MCF 10A (cell line): ENCODE measurements around the gene IMPG2. TPM values are rescaled to one million over a fixed set of nuclear protein-coding genes. Genes with fewer than 3 reads are reported as not detected.

Source experiments
- BruUV-seq: library from RNA; stranded (reverse); fragments of 400-500 nt; replicated peaks from 2 replicates; lab custom pipeline; 2021; lab: Mats Ljungman, UMichigan
- CTCF ChIA-PET: fragments of 300-600 bp; sonication (Branson Sonifier 250); formaldehyde crosslinking; extraction: SDS; loops from one replicate; lab custom pipeline; 2021; ENCODE audit warnings: antibody characterized with exemption, inconsistent platforms; lab: Yijun Ruan, JAX
- POLR2A ChIA-PET: fragments of 300-600, 350-650 bp; sonication (Branson Sonifier 250); formaldehyde crosslinking; extraction: SDS; loops from one replicate; lab custom pipeline; 2020; ENCODE audit warnings: antibody characterized with exemption, inconsistent platforms; lab: Yijun Ruan, JAX
- DNase-seq: peaks from one replicate; pipeline ENCODE4 v3.0.0-alpha.2; 2018; ENCODE audit not compliant: unreplicated experiment
- H3K27ac Mint-ChIP-seq: one replicate; pipeline ENCODE4 v1.8.0; 2022; ENCODE audit warnings: mild to moderate bottlenecking, low read depth, mixed read lengths; ENCODE audit not compliant: unreplicated experiment
- H3K27me3 Mint-ChIP-seq: one replicate; pipeline ENCODE4 v1.8.0; 2022; ENCODE audit warnings: mixed read lengths; ENCODE audit not compliant: insufficient read depth, unreplicated experiment
- H3K36me3 Mint-ChIP-seq: one replicate; pipeline ENCODE4 v1.8.0; 2022; ENCODE audit warnings: mild to moderate bottlenecking, moderate library complexity, mixed read lengths; ENCODE audit not compliant: insufficient read depth, unreplicated experiment
- H3K4me1 Mint-ChIP-seq: one replicate; pipeline ENCODE4 v1.8.0; 2022; ENCODE audit warnings: mixed read lengths; ENCODE audit not compliant: insufficient read depth, unreplicated experiment
- H3K4me3 Mint-ChIP-seq: one replicate; pipeline ENCODE4 v1.8.0; 2022; ENCODE audit warnings: mild to moderate bottlenecking, moderate library complexity, mixed read lengths; ENCODE audit not compliant: unreplicated experiment
- H3K9me3 Mint-ChIP-seq: one replicate; pipeline ENCODE4 v1.8.0; 2022; ENCODE audit warnings: mixed read lengths; ENCODE audit not compliant: unreplicated experiment
- intact Hi-C: fragments of 100-400 bp; cut with micrococcal nuclease; formaldehyde crosslinking; loops from 2 replicates; pipeline ENCODE4 v1.14.1; 2022
- total RNA-seq: library from RNA; stranded (reverse); gene quantifications from 2 replicates; pipeline ENCODE4 v1.2.3, GENCODE V29; 2022
- TF ChIP-seq, protein P1 (sequence below): fragments of 200-600 bp; IDR thresholded peaks from one replicate; pipeline ENCODE4 v1.8.0; 2022; ENCODE audit warnings: antibody characterized with exemption, mild to moderate bottlenecking; ENCODE audit not compliant: unreplicated experiment

Gene IMPG2
- total RNA-seq, 1 experiment from 2014 or later = 0.26 TPM

DNA sequence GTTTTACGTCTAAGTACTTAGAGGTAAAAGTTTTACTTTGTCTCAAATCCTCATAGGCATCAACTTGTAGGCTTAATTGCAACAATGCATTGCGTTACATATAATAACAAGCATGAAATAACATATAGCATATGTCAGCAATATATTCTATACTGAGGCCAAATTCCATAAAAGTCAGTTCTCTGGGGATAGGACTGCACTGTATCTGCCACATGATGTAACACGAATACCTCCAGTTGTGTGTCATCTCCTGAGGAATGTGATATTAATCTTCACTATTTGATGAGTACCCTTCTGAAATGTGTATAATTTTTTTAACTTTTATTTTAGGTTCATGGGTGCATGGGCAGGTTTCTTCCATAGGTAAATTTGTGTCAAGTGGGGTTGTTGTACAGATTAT, 126.4 kb downstream of the IMPG2 start:
- peak; percentile 40 for DNase-seq
- intact Hi-C loops = loop anchor here (10.0 kb wide), 1 partner anchor 159 kb away; no protein-coding TSS in a partner anchor
- H3K27ac Mint-ChIP-seq = peak overlapping the region; percentile 49
- no TSS peak for BruUV-seq
- CTCF ChIA-PET = interaction anchor here (0.6 to 1.3 kb wide), 2 partner anchors 375 to 457 kb away, joined by 3 read pairs; no protein-coding TSS in a partner anchor
- no peak overlapping the region for H3K4me3 Mint-ChIP-seq
- H3K9me3 Mint-ChIP-seq = peaks cover 7% of the 10 kb centered on the region
- POLR2A ChIA-PET = interaction anchor here (0.8 to 1.3 kb wide), 2 partner anchors 12 to 397 kb away, joined by 3 to 4 read pairs; no protein-coding TSS in a partner anchor
- no peaks in the 10 kb centered on the region for H3K27me3 Mint-ChIP-seq
- H3K36me3 Mint-ChIP-seq = no peaks in the 10 kb centered on the region
- peaks cover 26% of the 10 kb centered on the region for H3K4me1 Mint-ChIP-seq
- TF ChIP-seq, protein P1, sequence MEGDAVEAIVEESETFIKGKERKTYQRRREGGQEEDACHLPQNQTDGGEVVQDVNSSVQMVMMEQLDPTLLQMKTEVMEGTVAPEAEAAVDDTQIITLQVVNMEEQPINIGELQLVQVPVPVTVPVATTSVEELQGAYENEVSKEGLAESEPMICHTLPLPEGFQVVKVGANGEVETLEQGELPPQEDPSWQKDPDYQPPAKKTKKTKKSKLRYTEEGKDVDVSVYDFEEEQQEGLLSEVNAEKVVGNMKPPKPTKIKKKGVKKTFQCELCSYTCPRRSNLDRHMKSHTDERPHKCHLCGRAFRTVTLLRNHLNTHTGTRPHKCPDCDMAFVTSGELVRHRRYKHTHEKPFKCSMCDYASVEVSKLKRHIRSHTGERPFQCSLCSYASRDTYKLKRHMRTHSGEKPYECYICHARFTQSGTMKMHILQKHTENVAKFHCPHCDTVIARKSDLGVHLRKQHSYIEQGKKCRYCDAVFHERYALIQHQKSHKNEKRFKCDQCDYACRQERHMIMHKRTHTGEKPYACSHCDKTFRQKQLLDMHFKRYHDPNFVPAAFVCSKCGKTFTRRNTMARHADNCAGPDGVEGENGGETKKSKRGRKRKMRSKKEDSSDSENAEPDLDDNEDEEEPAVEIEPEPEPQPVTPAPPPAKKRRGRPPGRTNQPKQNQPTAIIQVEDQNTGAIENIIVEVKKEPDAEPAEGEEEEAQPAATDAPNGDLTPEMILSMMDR = no peak

DNA sequence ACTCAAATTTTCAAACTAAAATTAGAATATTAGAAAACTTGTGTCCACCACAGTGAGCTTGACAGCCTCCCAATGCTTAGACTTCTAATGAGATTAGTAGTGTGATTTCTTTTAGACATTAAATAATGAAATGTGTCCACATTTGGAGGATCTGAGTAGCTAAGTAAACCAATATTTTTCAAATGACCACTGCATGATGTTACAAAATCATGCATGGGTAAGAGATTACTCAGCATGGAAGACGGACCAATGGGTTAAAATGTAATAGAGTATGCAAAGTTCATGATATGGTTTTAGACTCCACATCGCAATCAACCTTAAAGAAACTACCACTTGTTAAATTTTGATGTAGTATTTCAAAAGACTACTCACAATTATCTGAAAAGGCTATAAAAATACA, 130.6 kb downstream of the IMPG2 start:
- DNase-seq = peak; percentile 30
- no TSS peak for BruUV-seq
- no peak overlapping the region for H3K27ac Mint-ChIP-seq
- intact Hi-C loops = loop anchor here (10.0 kb wide), 1 partner anchor 155 kb away; no protein-coding TSS in a partner anchor
- ChIA-PET POLR2A (interaction anchor here (0.6 to 0.7 kb wide), 2 partner anchors 365 to 430 kb away, joined by 3 read pairs; no protein-coding TSS in a partner anchor), CTCF (interaction anchor here (0.8 to 1.5 kb wide), 3 partner anchors 118 to 462 kb away, joined by 3 to 10 read pairs (median 4); no protein-coding TSS in a partner anchor)
- H3K4me3 Mint-ChIP-seq = no peak overlapping the region
- H3K4me1 Mint-ChIP-seq = peaks cover 21% of the 10 kb centered on the region
- H3K36me3 Mint-ChIP-seq = no peaks in the 10 kb centered on the region
- H3K27me3 Mint-ChIP-seq = no peaks in the 10 kb centered on the region
- TF ChIP-seq, protein P1 = no peak
- peaks cover 2% of the 10 kb centered on the region for H3K9me3 Mint-ChIP-seq

DNA sequence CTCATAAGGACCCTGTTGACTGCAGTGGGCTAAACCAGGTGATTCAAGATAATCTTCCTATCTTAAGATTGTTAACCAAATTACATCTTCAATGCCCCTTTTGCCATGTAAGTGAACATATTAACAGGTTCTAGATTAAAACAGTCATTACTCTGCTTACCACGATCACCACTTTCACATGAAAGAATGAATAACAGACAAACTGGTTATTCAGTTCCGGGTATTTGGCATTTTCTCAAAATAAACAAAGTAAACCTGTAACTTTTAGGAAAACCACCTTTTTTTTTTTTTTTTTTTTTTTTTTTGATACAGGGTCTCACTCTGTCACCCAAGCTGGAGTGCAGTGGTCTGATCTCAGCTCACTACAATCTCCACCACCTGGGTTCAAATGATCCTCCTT, 131.2 kb downstream of the IMPG2 start:
- CTCF ChIA-PET = interaction anchor here (1.0 kb wide), 1 partner anchor 117 kb away, joined by 4 read pairs; no protein-coding TSS in a partner anchor
- H3K4me3 Mint-ChIP-seq = no peak overlapping the region

DNA sequence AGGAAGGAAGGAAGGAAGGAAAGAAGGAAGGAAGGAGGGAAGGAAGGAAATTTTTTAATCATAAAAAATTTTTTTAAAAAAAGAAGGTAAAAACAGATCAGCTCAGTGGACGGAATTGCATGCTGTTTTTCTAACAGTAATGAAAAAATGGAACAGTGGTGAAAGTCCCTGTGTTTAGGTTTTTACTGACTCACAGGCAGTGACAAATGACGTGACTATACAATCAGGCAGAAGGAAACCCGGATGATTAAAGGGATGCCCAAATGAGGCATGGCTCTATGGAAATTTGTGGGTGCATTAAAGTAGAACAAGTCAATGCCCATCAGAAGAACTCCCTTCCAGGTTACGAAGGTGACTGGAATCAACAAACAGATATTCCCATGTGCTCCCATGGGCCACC, 135.0 kb downstream of the IMPG2 start:
- H3K27ac Mint-ChIP-seq = no peak overlapping the region
- H3K4me3 Mint-ChIP-seq = no peak overlapping the region
- no peaks in the 10 kb centered on the region for H3K27me3 Mint-ChIP-seq
- no TSS peak for BruUV-seq
- intact Hi-C loops = no loop called here
- H3K9me3 Mint-ChIP-seq = peaks cover 8% of the 10 kb centered on the region
- peaks cover 5% of the 10 kb centered on the region for H3K4me1 Mint-ChIP-seq
- TF ChIP-seq, protein P1 = no peak
- H3K36me3 Mint-ChIP-seq = no peaks in the 10 kb centered on the region
- CTCF ChIA-PET = interaction anchor here (0.6 to 1.0 kb wide), 3 partner anchors 25 to 449 kb away, joined by 3 read pairs; no protein-coding TSS in a partner anchor
- DNase-seq = no peak
- POLR2A ChIA-PET = interaction anchor here (0.6 kb wide), 1 partner anchor 479 kb away, joined by 3 read pairs; no protein-coding TSS in a partner anchor

More for the DNA sequence above, 131.2 kb downstream of the IMPG2 start:
- no TSS peak for BruUV-seq
- Mint-ChIP-seq H3K27me3 (no peaks in the 10 kb centered on the region), H3K36me3 (no peaks in the 10 kb centered on the region), H3K9me3 (no peaks in the 10 kb centered on the region), H3K27ac (no peak overlapping the region), H3K4me1 (peaks cover 14% of the 10 kb centered on the region)
- TF ChIP-seq, protein P1 = no peak
- POLR2A ChIA-PET = interaction anchor here (0.6 kb wide), 1 partner anchor 366 kb away, joined by 3 read pairs; no protein-coding TSS in a partner anchor
- intact Hi-C loops = no loop called here
- DNase-seq = no peak
